Activated naive CD8-positive, alpha-beta T cell (primary cell): ENCODE measurements around the gene KIAA1217.

Source experiments
- H3K27ac Mint-ChIP-seq: one replicate; pipeline ENCODE4 v1.8.0; 2021; ENCODE audit warnings: mixed read lengths
- H3K27me3 Mint-ChIP-seq: one replicate; pipeline ENCODE4 v1.8.0; 2021; ENCODE audit warnings: mixed read lengths
- H3K36me3 Mint-ChIP-seq: one replicate; pipeline ENCODE4 v1.8.0; 2021; ENCODE audit warnings: mixed read lengths
- H3K4me1 Mint-ChIP-seq: one replicate; pipeline ENCODE4 v1.8.0; 2021; ENCODE audit warnings: low read depth, mixed read lengths
- H3K4me3 Mint-ChIP-seq: one replicate; pipeline ENCODE4 v1.8.0; 2021; ENCODE audit warnings: mild to moderate bottlenecking, mixed read lengths
- H3K9me3 Mint-ChIP-seq: one replicate; pipeline ENCODE4 v1.8.0; 2021; ENCODE audit warnings: low read depth, mixed read lengths

KIAA1217 gene

DNA sequence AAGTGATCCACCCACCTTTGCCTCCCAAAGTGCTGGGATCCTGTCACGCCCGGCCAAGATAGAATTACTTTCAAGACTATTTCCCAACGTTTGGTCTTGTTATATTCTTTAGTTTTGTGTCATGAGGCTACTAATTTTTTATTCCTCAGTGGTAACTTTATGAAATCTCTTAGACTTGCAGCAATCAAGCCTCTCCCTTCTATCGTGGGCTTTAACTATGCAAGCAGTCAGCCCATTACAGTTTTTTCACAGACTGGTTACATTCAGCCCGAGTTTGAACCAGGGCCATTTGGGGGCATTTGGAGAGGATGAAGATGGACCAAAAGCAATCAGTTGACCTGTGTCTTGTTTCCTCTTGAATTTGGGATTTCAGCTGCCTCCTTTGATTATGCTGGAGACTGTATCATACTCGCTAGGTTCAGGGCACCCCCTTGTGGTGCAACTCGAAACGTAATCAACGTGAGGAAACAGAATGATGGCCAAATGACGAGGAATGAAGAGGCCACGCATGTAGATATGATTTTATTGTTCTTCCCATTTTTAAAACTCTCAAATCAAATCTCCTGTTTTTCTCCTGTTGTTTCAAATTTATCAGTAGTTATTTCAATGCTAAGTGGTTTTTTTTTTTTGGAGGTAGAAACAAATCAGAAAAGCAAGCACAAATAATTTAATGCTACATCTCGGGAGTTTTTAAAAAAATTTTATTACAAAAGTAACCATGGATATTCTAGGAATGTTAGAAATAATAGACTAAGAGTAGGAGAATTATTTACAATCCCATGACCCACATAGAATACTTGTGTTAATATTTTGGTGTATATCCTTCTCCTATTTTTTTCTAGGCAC lies 151.6 kb downstream of the KIAA1217 start:
- Mint-ChIP-seq H3K36me3 (no peaks in the 10 kb centered on the region), H3K27ac (no peak overlapping the region), H3K4me1 (no peaks in the 10 kb centered on the region), H3K27me3 (peaks cover 1% of the 10 kb centered on the region), H3K9me3 (no peaks in the 10 kb centered on the region), H3K4me3 (no peak overlapping the region)

DNA sequence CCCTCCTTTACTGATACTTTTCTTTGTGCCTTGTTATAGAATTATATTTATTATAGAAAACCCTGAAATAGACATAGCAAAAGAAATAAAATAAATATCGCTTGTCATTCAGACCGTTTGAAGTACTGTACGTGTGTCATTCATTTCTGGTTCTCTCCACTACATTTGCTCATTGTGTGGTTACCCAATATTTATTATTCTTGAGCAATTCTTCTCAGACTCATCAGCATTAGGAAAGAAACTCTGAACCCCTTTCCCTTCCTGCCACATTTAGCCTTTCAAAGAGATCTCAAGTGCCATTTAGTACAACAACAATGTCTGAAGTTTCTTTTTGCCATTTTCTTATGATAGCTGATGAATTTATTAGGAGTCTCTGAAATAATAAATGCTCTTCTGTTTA lies 154.1 kb downstream of the KIAA1217 start:
- no peaks in the 10 kb centered on the region for H3K9me3 Mint-ChIP-seq
- H3K4me1 Mint-ChIP-seq = no peaks in the 10 kb centered on the region
- H3K4me3 Mint-ChIP-seq = no peak overlapping the region
- H3K27ac Mint-ChIP-seq = no peak overlapping the region
- no peaks in the 10 kb centered on the region for H3K36me3 Mint-ChIP-seq
- H3K27me3 Mint-ChIP-seq = peaks cover 4% of the 10 kb centered on the region

DNA sequence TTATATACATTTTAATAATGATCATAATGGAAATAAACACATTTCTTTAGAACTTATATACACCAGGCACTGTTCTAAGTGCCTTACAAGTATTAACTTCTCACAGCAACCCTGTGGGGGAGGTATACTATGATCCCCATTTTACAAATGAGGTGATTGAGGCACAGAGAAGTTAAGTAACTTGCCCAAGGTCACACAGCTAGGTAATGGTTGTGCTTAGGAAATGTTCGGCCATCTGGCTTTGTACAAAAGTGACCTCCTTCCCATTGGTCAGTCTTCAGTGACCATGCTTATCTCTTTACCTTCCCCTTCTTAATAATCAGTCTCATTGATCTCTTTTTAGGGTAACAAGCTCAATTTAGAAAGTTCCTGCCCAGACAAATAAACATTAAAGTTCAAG lies 158.8 kb downstream of the KIAA1217 start:
- Mint-ChIP-seq H3K27ac (no peak overlapping the region), H3K9me3 (peaks cover 9% of the 10 kb centered on the region), H3K4me1 (no peaks in the 10 kb centered on the region), H3K4me3 (no peak overlapping the region), H3K27me3 (peaks cover 3% of the 10 kb centered on the region), H3K36me3 (no peaks in the 10 kb centered on the region)

DNA sequence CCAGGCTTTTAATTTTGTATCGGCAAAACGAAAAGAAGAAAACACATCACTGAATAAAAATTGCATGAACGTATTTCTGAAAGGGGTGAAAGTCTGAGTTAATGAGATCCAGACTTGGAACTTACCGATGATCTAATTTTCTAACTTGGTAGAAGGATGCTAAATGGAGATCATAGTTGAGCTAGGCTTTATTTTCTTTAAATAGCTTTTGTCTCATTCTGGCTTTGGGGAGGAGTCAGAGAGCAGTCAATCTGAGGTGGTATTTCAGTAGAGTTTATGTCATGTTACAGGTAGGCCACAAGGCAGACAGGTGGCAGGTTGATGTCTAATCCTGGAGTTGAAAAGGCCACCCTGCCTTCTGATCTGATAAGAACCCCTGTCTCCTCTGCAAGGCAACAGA lies 161.9 kb downstream of the KIAA1217 start:
- H3K4me1 Mint-ChIP-seq = no peaks in the 10 kb centered on the region
- H3K36me3 Mint-ChIP-seq = no peaks in the 10 kb centered on the region
- no peak overlapping the region for H3K4me3 Mint-ChIP-seq
- peaks cover 9% of the 10 kb centered on the region for H3K9me3 Mint-ChIP-seq
- H3K27ac Mint-ChIP-seq = no peak overlapping the region
- peaks cover 3% of the 10 kb centered on the region for H3K27me3 Mint-ChIP-seq

- Mint-ChIP-seq H3K9me3 (peaks cover 9% of the 10 kb centered on the region), H3K27me3 (peaks cover 4% of the 10 kb centered on the region), H3K4me3 (no peak overlapping the region), H3K36me3 (no peaks in the 10 kb centered on the region), H3K4me1 (no peaks in the 10 kb centered on the region), H3K27ac (no peak overlapping the region)
Measured at GRCh38 chr10:24371396-24371795, 162.5 kb downstream of the KIAA1217 start.

- H3K36me3 Mint-ChIP-seq = no peaks in the 10 kb centered on the region
- peaks cover 9% of the 10 kb centered on the region for H3K9me3 Mint-ChIP-seq
- peaks cover 5% of the 10 kb centered on the region for H3K27me3 Mint-ChIP-seq
- no peaks in the 10 kb centered on the region for H3K4me1 Mint-ChIP-seq
- H3K4me3 Mint-ChIP-seq = no peak overlapping the region
- no peak overlapping the region for H3K27ac Mint-ChIP-seq
Measured at GRCh38 chr10:24374134-24374915, 165.4 kb downstream of the KIAA1217 start.

DNA sequence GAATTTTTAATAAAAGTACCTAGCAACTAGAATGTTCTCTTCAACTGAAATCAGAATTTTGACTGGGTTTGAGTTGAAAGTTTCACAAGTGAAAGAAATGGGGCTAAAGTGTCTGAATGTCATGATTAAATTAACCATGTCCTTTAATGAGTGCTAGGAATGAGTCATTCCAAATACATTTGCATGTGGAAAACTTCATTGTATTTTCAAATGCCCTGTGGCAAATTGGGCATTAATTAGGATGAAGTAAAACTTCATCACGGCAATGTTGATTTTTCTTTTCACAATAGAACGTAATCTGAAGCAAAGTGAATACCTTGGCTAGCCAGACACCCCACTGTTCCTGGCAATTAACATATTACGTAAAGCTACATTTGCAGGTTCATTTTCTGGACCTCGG lies 166.6 kb downstream of the KIAA1217 start:
- H3K9me3 Mint-ChIP-seq = peaks cover 9% of the 10 kb centered on the region
- H3K4me3 Mint-ChIP-seq = no peak overlapping the region
- no peaks in the 10 kb centered on the region for H3K4me1 Mint-ChIP-seq
- H3K36me3 Mint-ChIP-seq = no peaks in the 10 kb centered on the region
- H3K27me3 Mint-ChIP-seq = peaks cover 7% of the 10 kb centered on the region
- H3K27ac Mint-ChIP-seq = no peak overlapping the region

- H3K9me3 Mint-ChIP-seq = peaks cover 6% of the 10 kb centered on the region
- H3K36me3 Mint-ChIP-seq = no peaks in the 10 kb centered on the region
- no peaks in the 10 kb centered on the region for H3K4me1 Mint-ChIP-seq
- peaks cover 9% of the 10 kb centered on the region for H3K27me3 Mint-ChIP-seq
- no peak overlapping the region for H3K4me3 Mint-ChIP-seq
- H3K27ac Mint-ChIP-seq = no peak overlapping the region
Measured at GRCh38 chr10:24376731-24377130, 167.8 kb downstream of the KIAA1217 start.

GRCh38 chr10:24378126-24378920 lies 169.4 kb downstream of the KIAA1217 start:
- no peak overlapping the region for H3K27ac Mint-ChIP-seq
- no peaks in the 10 kb centered on the region for H3K4me1 Mint-ChIP-seq
- H3K27me3 Mint-ChIP-seq = peaks cover 12% of the 10 kb centered on the region
- no peak overlapping the region for H3K4me3 Mint-ChIP-seq
- no peaks in the 10 kb centered on the region for H3K9me3 Mint-ChIP-seq
- no peaks in the 10 kb centered on the region for H3K36me3 Mint-ChIP-seq

- H3K4me3 Mint-ChIP-seq = no peak overlapping the region
- H3K27ac Mint-ChIP-seq = no peak overlapping the region
- no peaks in the 10 kb centered on the region for H3K9me3 Mint-ChIP-seq
- peaks cover 17% of the 10 kb centered on the region for H3K27me3 Mint-ChIP-seq
- H3K36me3 Mint-ChIP-seq = no peaks in the 10 kb centered on the region
- H3K4me1 Mint-ChIP-seq = no peaks in the 10 kb centered on the region
Measured at GRCh38 chr10:24381235-24382010, 172.5 kb downstream of the KIAA1217 start.

DNA sequence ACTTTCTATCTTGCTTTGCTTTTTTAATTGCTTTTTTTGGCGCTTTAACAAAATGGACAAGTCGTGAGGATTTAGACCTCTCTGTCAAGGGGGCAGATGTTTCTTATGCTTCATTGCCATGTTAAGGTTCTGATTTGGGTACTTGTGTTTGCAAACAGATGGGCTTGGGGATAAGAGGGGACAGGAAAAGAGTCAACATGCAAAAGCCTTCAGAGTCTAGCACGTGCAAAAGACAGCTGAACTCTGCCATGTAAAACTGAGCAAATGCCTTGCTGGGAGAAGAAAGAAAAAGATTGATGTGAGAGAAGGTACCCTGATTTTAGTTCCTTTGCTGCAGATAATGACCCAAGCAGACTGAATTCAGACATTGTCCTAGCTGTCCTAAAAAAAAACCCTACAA lies 173.1 kb downstream of the KIAA1217 start:
- H3K4me3 Mint-ChIP-seq = no peak overlapping the region
- no peaks in the 10 kb centered on the region for H3K4me1 Mint-ChIP-seq
- H3K27me3 Mint-ChIP-seq = peaks cover 13% of the 10 kb centered on the region
- H3K36me3 Mint-ChIP-seq = no peaks in the 10 kb centered on the region
- H3K9me3 Mint-ChIP-seq = no peaks in the 10 kb centered on the region
- no peak overlapping the region for H3K27ac Mint-ChIP-seq

- no peaks in the 10 kb centered on the region for H3K36me3 Mint-ChIP-seq
- no peak overlapping the region for H3K27ac Mint-ChIP-seq
- H3K9me3 Mint-ChIP-seq = no peaks in the 10 kb centered on the region
- peaks cover 13% of the 10 kb centered on the region for H3K27me3 Mint-ChIP-seq
- no peak overlapping the region for H3K4me3 Mint-ChIP-seq
- H3K4me1 Mint-ChIP-seq = no peaks in the 10 kb centered on the region
Measured at GRCh38 chr10:24382596-24382978, 173.6 kb downstream of the KIAA1217 start.

DNA sequence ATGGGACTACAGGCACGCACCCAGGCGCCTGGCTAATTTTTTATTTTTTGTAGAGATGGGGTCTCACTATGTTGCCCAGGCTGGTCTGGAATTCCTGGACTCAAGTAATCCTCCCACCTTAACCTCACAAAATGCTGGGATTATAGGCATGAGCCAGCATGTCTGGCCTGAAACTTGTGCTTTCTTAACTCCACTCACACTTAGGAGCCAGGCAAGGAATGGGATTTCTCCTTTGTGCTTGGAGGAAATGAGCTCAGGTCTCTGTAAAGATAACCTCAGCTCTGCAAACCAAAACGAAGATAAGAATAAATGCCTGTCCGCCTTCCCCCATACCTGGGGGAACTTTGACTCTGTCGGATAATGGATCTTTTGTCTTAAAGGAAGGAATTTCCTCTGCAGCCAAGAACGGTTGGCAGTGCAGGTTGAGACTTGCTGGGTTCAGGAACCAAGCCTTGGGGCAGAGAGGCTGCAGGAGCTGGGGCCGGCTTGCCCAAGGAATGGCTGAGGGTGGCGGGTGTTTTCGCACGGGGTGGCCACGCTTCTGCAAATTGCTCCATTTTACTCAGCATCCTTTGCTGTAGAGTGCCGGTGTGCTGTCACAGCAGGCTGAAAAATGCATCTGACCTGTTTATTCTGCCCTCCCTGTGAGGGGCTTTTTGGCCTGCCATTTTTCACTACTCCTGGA lies 174.2 kb downstream of the KIAA1217 start:
- Mint-ChIP-seq H3K27ac (no peak overlapping the region), H3K27me3 (peaks cover 13% of the 10 kb centered on the region), H3K4me3 (no peak overlapping the region), H3K36me3 (no peaks in the 10 kb centered on the region), H3K9me3 (no peaks in the 10 kb centered on the region), H3K4me1 (no peaks in the 10 kb centered on the region)

- no peak overlapping the region for H3K27ac Mint-ChIP-seq
- no peaks in the 10 kb centered on the region for H3K4me1 Mint-ChIP-seq
- H3K36me3 Mint-ChIP-seq = no peaks in the 10 kb centered on the region
- H3K27me3 Mint-ChIP-seq = peaks cover 13% of the 10 kb centered on the region
- no peak overlapping the region for H3K4me3 Mint-ChIP-seq
- no peaks in the 10 kb centered on the region for H3K9me3 Mint-ChIP-seq
Measured at GRCh38 chr10:24383681-24384106, 174.8 kb downstream of the KIAA1217 start.
